Heart right ventricle (tissue), 16 donors: Measurements from ENCODE around the gene LRMDA. TPM values are rescaled to one million over a fixed set of nuclear protein-coding genes. Genes with fewer than 3 reads are reported as not detected.

Experiments used
- ATAC-seq, 8 donors: fragments of 200-7000 bp; cut with Tn5 transposase; one replicate each; pipeline ENCODE4 v1.9.1; 2020; ENCODE audit warnings: mild to moderate bottlenecking in 8 of 8, moderate library complexity in 8 of 8, moderate number of reproducible peaks in 1 of 8
- DNase-seq, 2 donors: peaks; one replicate each; pipeline ENCODE4 v3.0.0-alpha.2; 2020
- H3K27ac ChIP-seq, 10 donors: fragments of 200-600 bp; sonication (generic) in 2 of 10; one replicate each; pipeline versions ENCODE4 v1.5.0 to v1.8.0; 2020 to 2022; ENCODE audit warnings: mild to moderate bottlenecking in 3 of 10
- H3K27me3 ChIP-seq, 7 donors: fragments of 200-600 bp; one replicate each; pipeline ENCODE4 v1.8.0; 2021 to 2022; ENCODE audit warnings: mild to moderate bottlenecking in 2 of 7
- H3K36me3 ChIP-seq, 9 donors: fragments of 200-600 bp; sonication (generic) in 1 of 9; one replicate each; pipeline versions ENCODE4 v1.5.0 to v1.8.0; 2020 to 2022; ENCODE audit warnings: mild to moderate bottlenecking in 2 of 9
- H3K4me1 ChIP-seq, 9 donors: fragments of 200-600 bp; sonication (generic) in 1 of 9; one replicate each; pipeline versions ENCODE4 v1.5.0 to v1.8.0; 2020 to 2022; ENCODE audit warnings: mild to moderate bottlenecking in 4 of 9
- H3K4me3 ChIP-seq, 10 donors: fragments of 200-600 bp; sonication (generic) in 2 of 10; one replicate each; pipeline versions ENCODE4 v1.5.0 to v1.8.0; 2020 to 2022; ENCODE audit warnings: mild to moderate bottlenecking in 7 of 10, moderate library complexity in 2 of 10
- H3K9me3 ChIP-seq, 11 donors: fragments of 200-600 bp in 10 of 11; sonication (generic) in 2 of 11; one replicate each; pipeline versions ENCODE4 v1.5.0 to v1.8.0; 2013 to 2022; ENCODE audit warnings: mild to moderate bottlenecking in 2 of 11, control low read depth in 1 of 11, moderate library complexity in 1 of 11
- WGBS, 2 donors: extraction: QIAGEN DNeasy Blood & Tissue Kit; methylation state at CpG; one replicate each; pipeline ENCODE4 v1.1.7; 2013; ENCODE audit warnings: inconsistent platforms in 1 of 2; 5-methylcytosine and 5-hydroxymethylcytosine counted together
- intact Hi-C, 10 donors: fragments of 100-400 bp; cut with DNase I; formaldehyde crosslinking; loops; one replicate each; pipeline versions ENCODE4 v1.11.1 to v1.14.2; 2022
- polyA plus RNA-seq, 2 donors: library from polyadenylated mRNA; stranded (reverse); fragments of 200-250 nt; gene quantifications; one replicate each; pipeline ENCODE4 v1.2.3, GENCODE V29; 2013
- total RNA-seq, 10 donors: library from RNA; stranded (reverse); fragmentation: NEBNext Ultra II Directional in 3 of 10; extraction: Animal tissue kit (Norgen Biotek cat#: 25700) in 3 of 10; gene quantifications; one replicate each; pipeline versions ENCODE4 v1.2.1 to v1.2.4, GENCODE V29; 2021 to 2023
- TF ChIP-seq, protein P1 (sequence below), 9 donors: fragments of 200-600 bp; sonication (generic) in 2 of 9; IDR thresholded peaks; one replicate each; pipeline versions ENCODE4 v1.5.0 to v1.8.0; 2021 to 2022; ENCODE audit warnings: antibody characterized with exemption in 9 of 9, mild to moderate bottlenecking in 5 of 9, moderate library complexity in 1 of 9
- donor health status: Arrhythmogenic right ventricular cardiomyopathy.
- donor health status: ischemic (EF 13 %, LVEDD 7.1; RV severe dilation, severe dysfunction).
- donor health status: healthy with polysubstance abuse.
- donor health status: DM: no; HTN: yes; CAD: no.
- donor health status: DM: no; HTN: no; CAD: no.
- donor health status: ischemic (EF 25% LVEDD 6.9; RV normal size, moderate dysfunction).
- donor health status: ischemic (EF 25% LVEDD 5.7; RV mildly dilated, moderate dysfunction).
- donor health status: healthy.
- donor health status: DM: yes; HTN: yes; CAD: no.
- donor health status: Ischemic cardiomyopathy.
- donor health status: ischemic (EF 35%, LVEDD 5.7; RV mildly dilated, moderate dysfunction).
- donor health status: nonischemic (EF 11% LVEDD 7.7; RV severe dilation, severe dysfunction).
- donor health status: DM: yes; HTN: yes; CAD: no.
- donor health status: PGD.
- donor health status: ischemic (EF 29% LVEDD 5.4; RV normal size, mild dysfunction).
- donor health status: nonischemic (EF 23%, LVEDD 6.1; RV moderate dilation, normal function).

LRMDA gene
- total and polyA plus RNA-seq, 12 donors, result 4.0 to 59.8 (median 12.7) TPM

GRCh38 chr10:75682649-75683557 is 251.5 kb downstream of the LRMDA start:
- ATAC-seq, result no peak
- WGBS, 2 donors, result 77 to 79% methylated on average over 11 of the region's 11 CpGs
- Histone ChIP-seq H3K27ac (no peak overlapping the region), H3K36me3 (no peaks in the 10 kb centered on the region), H3K4me3 (no peak overlapping the region), H3K4me1 (peaks cover 0 to 10% (median 0%) of the 10 kb centered on the region in 9 donors), H3K9me3 (peaks cover 0 to 13% (median 4%) of the 10 kb centered on the region in 11 donors), H3K27me3 (no peaks in the 10 kb centered on the region)
- intact Hi-C loops, result no loop called here
- TF ChIP-seq, protein P1, sequence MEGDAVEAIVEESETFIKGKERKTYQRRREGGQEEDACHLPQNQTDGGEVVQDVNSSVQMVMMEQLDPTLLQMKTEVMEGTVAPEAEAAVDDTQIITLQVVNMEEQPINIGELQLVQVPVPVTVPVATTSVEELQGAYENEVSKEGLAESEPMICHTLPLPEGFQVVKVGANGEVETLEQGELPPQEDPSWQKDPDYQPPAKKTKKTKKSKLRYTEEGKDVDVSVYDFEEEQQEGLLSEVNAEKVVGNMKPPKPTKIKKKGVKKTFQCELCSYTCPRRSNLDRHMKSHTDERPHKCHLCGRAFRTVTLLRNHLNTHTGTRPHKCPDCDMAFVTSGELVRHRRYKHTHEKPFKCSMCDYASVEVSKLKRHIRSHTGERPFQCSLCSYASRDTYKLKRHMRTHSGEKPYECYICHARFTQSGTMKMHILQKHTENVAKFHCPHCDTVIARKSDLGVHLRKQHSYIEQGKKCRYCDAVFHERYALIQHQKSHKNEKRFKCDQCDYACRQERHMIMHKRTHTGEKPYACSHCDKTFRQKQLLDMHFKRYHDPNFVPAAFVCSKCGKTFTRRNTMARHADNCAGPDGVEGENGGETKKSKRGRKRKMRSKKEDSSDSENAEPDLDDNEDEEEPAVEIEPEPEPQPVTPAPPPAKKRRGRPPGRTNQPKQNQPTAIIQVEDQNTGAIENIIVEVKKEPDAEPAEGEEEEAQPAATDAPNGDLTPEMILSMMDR (IDR thresholded peaks at IDR 0.05), result no peak
- DNase-seq, result no peak

DNA sequence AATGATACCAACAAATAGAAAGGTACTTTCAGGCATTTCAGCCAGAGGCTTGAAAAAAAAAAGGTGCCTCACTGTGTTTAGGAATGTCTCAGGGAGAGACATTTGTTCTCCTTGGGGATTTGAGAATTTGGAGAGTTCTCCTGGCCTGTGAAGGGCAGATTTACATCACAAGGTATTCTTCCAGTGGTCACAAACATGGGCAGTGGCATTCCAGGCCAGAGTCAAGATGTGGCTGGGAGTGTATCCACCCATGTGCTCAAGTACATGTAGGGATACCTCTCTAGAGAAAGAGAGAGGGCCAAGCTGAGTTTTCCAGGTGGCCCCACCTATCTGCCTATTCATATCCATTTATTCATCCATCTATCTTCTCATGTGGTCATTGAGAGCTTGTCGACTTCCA is 253.8 kb downstream of the LRMDA start:
- intact Hi-C loops, result no loop called here
- H3K36me3 ChIP-seq, result no peaks in the 10 kb centered on the region
- peaks cover 0 to 19% (median 7%) of the 10 kb centered on the region in 11 donors for H3K9me3 ChIP-seq
- no peaks in the 10 kb centered on the region for H3K27me3 ChIP-seq
- peaks cover 0 to 10% (median 3%) of the 10 kb centered on the region in 9 donors for H3K4me1 ChIP-seq
- no peak for ATAC-seq
- WGBS, 2 donors, result 71 to 77% methylated on average over 1 of the region's 1 CpG
- H3K4me3 ChIP-seq, result no peak overlapping the region
- DNase-seq, result no peak
- TF ChIP-seq, protein P1 (IDR thresholded peaks at IDR 0.05), result no peak
- H3K27ac ChIP-seq, result no peak overlapping the region

- H3K4me3 ChIP-seq, result no peak overlapping the region
- DNase-seq (no peak), ATAC-seq (no peak)
- intact Hi-C loops, result no loop called here
- H3K27ac ChIP-seq, result no peak overlapping the region
- peaks cover 0 to 6% (median 0%) of the 10 kb centered on the region in 9 donors for H3K4me1 ChIP-seq
- H3K36me3 ChIP-seq, result no peaks in the 10 kb centered on the region
- H3K27me3 ChIP-seq, result no peaks in the 10 kb centered on the region
- peaks cover 0 to 19% (median 7%) of the 10 kb centered on the region in 11 donors for H3K9me3 ChIP-seq
- 63 to 75% methylated on average over 5 of the region's 5 CpGs for WGBS, 2 donors
- TF ChIP-seq, protein P1 (IDR thresholded peaks at IDR 0.05), result no peak
Measured at GRCh38 chr10:75688506-75689300, 257.3 kb downstream of the LRMDA start.

DNA sequence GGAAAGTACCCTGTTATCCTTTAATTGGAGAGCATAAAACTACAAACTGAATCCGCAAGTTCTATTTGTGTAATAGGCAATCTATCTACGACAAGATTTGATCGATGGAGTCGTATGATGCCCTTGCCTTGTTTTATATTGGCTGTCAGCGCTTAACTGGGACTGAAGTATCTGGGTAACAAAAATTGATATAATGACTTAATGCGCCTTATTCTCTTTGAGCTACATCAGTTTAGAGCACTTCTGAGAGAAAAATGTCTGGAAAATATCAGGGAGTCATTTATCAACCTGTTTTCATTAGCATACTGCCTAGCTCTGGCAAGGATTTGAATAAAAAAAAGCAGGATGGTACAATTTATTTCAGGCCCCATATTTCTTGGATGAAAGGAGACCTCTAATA is 262.1 kb downstream of the LRMDA start:
- no peak overlapping the region for H3K27ac ChIP-seq
- WGBS, 2 donors, result 96 to 97% methylated on average over 6 of the region's 6 CpGs
- no peaks in the 10 kb centered on the region for H3K27me3 ChIP-seq
- DNase-seq (no peak), ATAC-seq (no peak)
- intact Hi-C loops, result no loop called here
- H3K4me1 ChIP-seq, result peaks cover 0 to 7% (median 0%) of the 10 kb centered on the region in 9 donors
- no peaks in the 10 kb centered on the region for H3K36me3 ChIP-seq
- H3K4me3 ChIP-seq, result no peak overlapping the region
- TF ChIP-seq, protein P1 (IDR thresholded peaks at IDR 0.05), result no peak
- peaks cover 0 to 8% (median 0%) of the 10 kb centered on the region in 11 donors for H3K9me3 ChIP-seq
